OCI-M2 (cell line): ENCODE results near the gene METTL1.

ENCODE experiments used
- DNase-seq: peaks from one replicate; lab custom pipeline; 2025; ENCODE audit not compliant: unreplicated experiment; lab: John Stamatoyannopoulos, UW

METTL1 gene

DNA sequence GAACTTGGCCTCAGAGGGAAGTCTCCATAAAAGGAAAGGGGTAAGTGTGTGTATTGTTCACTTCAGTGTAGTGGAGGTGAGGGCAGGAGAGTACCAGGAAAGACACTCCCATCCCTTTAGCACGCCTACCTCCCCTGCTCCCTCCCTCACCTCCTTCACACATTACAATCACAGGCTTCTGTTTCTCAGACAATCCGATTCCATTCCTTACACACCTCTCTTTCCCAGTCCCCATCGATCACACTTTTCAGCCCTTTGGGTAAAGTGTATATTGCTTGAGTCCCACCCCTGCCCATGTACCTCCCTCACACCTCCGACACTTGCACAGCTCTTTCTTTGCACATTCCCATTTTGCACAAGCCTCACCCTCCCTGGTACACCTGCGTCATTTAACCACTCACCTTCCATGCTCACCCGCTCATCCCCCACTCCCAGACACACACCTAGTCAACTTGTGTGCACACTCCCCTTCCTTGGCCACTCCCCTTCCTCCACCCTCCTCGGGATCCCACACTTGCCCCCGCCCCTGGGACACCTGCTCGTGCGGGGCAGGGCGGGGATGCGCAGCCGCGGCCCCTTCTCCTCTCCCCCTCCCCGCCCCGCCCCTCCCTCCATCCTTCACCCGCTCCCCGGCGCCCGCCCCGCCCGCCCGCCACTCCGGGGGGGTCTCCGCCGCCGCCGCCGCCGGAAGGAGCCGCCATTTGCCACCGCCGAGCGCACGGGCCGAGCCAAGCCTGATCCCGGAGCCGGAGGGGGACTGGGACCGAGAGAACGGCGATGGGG is 17.3 kb downstream of the METTL1 start, which contains the start of gene MARCHF9:
Gene MARCHF9 (plus strand): TSS at position 693 of the 783 bp plus-strand sequence. CDS start 426 bp downstream, outside the sequence.
- DNase-seq = no peak

DNA sequence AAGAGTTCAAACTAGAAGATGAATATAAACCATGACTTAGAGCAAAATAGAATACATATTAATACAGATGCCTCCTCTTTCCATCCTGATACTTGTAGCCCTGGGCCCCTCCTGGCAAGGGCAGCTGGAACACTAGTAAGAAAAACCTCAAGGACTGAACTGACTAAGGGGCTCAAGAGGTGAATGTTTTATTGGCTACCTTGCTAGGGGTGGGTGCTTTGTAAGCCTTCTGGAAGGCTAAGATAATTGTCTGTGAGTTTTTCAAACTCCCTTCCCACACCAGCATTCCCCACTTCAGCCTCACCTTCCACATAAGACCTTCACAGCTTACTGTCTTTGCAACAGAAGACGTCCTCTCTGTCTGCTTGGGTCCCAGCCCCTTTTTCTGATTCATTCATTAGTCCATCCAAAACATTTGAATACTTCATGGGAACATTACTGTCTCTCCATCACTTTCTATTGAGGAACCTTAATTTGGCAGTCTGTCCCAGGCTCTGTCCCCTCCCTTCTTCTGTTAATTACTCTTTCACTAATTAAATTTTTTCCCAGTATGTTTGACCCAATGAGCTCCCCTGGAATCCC is 18.1 kb downstream of the METTL1 start:
- DNase-seq = no peak

DNA sequence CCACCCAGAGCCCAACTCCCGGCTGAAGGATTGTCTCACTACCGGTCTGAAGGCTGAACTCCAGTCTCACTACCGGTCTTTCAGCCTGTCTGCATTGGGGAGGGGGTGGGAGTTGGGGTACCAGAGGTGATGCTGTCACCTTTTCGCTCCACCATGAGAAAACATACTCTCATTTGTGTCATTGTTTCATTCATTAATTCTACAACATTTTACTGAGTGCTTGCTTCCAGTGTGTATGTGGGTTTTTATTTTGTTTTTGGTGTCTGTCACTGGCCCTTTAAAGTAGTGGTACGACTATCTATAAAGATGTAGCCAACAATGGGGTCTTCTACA is 19.3 kb downstream of the METTL1 start:
- DNase-seq = no peak

DNA sequence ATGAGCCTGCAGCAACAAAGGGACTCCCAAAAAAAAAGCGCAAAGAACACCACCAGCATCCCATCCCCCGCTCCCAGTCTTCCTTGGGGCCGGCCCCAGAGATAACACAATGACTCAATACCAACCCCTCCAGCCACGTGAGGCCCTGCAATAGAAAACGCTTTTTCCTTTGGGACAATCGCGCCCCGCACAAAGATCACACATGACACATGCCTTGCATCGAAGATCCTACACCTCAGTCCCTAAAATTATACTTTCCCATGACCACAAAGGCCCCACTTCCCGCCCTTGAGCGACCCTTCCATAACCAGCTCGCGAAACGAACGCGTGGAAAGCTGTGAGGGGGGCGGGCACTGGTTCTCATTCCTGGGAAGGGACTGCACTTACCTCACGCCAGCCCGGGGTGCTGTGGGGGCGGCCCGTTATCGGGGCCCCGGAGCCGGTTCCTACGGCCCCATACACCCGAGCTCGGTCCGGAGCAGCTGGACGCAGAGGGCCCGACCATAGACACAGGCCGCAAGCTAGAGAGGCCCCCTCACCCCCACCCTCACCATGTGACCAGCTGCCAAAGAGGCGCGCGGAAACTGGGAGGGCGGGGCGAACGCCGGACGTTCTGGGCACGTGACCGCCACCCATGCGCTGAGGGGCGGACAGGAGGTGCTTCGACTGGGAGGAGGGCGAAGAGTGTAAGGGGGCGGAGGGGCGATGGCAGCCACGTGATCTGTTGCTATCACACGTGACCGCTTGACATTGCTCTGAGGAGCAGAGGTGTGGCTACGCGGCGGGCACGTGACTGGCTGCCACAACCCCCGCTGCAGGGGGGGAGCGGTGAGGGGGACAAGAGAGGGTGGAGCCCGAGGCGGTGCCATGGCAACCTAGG is 19.9 kb downstream of the METTL1 start, which contains the start of gene CDK4:
Gene CDK4 (minus strand): TSS at position 523 of the 880 bp plus-strand sequence. CDS start 593 bp downstream, outside the sequence.
- peak; percentile 84 for DNase-seq

DNA sequence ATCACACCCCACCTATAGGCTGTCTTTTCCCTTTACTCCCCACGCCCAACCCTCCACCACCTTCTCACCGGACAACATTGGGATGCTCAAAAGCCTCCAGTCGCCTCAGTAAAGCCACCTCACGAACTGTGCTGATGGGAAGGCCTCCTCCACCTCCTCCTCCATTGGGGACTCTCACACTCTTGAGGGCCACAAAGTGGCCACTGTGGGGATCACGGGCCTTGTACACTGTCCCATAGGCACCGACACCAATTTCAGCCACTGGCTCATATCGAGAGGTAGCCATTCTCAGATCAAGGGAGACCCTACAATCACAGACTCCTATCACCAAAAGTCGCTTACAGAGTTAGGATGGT is 20.5 kb downstream of the METTL1 start:
- DNase-seq = no peak

DNA sequence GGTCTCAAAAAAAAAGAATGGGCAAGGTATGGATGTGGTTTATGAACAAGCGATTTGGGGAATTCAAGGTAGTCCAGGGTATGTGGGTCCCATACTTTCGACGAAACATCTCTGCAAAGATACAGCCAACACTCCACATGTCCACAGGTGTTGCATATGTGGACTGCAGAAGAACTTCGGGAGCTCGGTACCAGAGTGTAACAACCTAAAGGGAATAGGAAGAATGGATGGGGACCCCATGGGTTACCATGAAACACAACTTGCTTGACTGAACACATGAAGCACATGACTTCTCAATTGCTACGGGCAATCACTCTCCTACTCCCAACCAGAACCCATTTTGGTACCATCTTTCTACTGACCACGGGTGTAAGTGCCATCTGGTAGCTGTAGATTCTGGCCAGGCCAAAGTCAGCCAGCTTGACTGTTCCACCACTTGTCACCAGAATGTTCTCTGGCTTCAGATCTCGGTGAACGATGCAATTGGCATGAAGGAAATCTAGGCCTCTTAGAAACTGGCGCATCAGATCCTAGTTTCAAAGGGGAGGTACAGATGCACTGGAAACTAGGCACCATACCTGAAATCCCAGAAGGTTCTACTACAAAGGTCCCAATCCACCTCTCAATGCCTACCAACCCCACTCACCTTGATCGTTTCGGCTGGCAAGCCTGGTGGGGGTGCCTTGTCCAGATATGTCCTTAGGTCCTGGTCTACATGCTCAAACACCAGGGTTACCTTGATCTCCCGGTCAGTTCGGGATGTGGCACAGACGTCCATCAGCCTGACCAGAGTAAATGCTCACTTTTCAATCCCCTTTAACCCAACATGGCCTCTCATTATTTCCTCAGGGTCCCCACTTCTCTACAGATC is 21.1 kb downstream of the METTL1 start:
- DNase-seq = no peak

DNA sequence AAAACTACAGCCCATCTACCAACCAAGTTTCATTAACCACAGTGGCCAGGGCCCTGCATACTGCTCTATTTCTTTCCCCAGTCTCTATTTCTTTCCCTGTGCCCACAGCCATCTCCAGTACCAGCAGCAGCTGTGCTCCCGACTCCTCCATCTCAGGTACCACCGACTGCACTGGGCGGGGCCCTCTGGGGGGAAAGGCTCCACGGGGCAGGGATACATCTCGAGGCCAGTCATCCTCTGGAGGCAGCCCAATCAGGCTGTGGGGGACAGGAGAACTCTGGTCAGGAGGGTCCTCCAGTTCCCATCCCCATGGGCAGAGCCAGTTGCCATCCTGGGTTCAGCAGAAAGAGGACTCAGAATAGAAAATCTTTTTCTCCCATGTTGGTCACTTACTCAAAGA is 22.8 kb downstream of the METTL1 start:
- no peak for DNase-seq

DNA sequence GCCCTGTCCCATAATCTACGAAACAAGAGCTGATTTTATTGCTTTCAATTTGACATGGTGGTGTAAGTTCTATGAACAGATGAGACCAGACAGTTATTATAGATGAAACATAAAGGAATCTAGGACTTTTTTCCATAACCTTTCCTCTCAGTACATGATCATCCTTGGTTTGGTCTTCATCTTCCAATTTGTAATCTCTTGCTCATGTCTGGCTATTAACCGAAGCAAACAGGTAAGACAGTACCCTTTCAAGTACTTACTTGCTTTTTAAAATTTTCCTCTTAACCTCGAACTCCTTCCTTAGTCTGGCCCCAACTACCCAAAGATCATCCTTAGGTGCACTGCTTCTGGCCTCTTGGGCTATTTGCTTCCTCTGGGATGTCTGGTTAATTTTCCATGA is 25.9 kb downstream of the METTL1 start:
- no peak for DNase-seq

DNA sequence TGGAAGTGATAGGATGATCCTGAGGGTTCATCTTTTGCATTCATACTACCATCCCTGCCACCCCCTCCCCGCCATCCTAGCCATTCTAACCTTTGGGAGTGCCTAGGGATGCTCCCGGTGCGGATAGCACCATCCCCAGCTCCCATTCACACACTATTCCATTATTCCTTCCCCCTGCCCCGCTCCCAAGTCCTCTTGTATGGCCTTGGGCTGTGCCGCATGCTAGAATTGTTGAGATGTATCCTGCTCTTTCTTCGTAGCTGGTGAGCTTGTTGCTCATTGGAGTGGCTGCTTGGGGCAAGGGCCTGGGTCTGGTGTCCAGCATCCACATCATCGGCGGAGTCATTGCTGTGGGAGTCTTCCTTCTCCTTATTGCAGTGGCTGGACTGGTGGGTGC is 26.4 kb downstream of the METTL1 start:
- DNase-seq = no peak

DNA sequence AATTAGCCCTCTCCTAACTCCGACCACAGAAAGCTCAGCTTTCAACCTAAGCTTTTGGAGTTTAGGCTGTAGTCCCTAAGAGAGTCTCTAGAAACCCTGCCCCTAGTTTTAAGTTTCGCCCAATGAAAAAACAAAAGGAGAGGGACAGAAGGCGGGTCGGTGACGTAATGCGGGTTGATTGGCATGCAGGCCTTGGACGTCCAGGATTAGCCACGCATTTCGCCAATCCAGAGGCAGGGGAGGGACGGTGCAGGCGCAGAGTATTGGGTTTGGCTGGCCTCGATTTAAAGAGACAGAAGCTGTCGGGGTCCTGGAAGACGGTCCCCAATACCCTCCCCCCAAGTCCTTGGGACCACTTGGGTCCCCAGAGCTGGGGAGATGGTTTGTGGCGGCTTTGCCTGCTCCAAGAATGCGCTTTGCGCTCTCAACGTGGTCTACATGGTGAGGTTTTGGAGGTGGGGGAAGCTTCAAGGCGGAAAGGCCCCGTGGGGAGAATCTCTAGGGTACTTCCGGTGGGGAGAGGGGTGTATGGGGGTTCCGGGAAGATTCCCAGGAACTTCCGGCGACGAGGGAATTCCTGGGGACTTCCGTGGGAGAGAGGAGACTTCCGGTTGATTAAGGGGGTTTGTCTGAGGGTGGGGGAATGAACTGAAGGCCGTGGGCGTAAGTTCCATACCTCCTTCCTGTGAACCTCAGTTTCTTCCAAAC is 27.0 kb downstream of the METTL1 start, which contains the start of gene TSPAN31:
Gene TSPAN31 (plus strand): TSS at position 263 of the 708 bp plus-strand sequence. CDS start 116 bp downstream, at position 379.
- DNase-seq = peak; percentile 67

DNA sequence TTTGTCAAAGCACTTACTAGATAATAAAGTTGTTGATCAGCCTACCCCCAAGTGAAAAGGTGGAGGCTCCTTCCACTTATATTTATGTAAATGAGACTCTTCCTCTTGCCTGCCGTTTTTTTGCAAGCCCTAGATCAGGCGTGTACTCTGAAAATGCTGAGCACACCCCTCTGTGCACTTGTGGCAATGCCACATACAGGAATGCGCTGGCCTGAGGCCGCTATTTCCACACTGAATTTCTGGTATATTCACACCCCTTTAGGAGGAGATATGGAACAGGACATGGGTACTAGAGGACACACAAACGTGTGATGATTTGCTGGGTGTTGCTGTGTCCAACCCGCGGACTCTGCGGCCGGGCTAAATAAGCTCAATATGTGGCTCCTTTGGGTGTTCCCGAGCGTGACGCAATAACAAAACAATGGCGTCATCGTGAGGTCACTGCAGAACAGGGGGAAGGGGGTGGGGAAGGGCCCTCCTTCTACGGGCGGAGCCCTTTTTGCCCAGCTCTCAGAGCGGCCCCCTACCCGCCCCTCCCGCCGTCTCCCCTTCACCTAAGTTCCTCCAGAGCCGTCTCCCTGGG is 27.6 kb downstream of the METTL1 start:
- no peak for DNase-seq

DNA sequence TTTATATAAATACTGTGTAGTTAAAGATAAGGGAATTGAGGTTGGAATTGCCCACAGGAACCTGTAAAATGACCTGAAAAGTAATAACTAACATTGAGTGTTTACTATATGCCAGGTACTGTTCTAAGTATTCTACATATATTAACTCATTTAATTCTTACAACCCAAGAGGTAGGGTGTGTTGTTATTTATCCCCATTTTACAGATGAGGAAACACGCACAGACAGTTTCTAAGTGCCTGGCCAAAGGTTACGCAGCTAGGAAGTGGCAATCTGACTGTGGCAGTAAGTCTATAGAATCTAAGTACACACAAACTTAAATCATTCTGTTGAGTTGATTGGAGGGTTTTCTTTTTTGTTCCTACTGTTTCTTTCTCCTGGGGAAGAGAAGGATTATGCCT is 28.1 kb downstream of the METTL1 start:
- DNase-seq = no peak

DNA sequence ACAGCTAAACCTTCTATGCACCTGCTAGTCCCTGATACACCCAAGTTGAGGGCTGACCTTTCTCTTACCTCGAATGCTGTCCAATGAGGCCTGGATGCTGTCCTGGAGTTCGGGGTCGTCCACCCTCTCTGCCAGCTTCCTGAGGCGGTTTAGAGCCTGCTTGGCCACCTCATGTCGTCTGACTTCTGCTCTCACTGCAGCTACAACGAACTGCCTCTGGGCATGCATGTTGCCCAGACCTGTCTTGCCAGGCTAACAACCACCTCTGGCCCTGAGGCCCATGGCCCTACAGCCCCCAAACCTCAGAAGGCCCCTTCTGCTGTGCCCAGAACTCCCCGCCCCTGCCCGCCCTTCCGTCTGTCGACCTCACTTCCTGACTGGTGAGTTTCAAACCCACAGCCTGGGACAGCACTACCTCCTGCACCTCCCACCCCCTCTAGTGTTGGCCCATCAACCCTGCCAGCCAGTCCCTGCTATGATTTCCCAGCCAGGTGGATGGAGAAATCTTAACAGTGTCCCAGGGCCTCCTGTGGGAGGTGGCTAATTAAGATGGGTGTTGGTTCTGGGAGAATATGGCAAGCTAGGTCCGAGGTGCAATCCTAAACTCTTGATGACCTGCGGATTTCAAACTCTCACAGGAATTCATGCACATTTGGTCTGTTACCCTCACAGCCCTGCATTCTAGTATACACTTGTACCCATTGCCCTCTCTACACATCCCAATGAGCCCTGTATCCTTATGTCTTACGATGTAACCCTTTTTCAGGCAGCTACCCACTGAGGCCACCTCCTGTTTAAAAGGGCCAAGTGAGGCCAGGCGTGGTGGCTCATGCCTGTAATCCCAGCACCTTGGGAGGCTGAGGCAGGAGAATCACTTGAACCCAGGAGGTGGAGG is 29.8 kb downstream of the METTL1 start:
- no peak for DNase-seq

DNA sequence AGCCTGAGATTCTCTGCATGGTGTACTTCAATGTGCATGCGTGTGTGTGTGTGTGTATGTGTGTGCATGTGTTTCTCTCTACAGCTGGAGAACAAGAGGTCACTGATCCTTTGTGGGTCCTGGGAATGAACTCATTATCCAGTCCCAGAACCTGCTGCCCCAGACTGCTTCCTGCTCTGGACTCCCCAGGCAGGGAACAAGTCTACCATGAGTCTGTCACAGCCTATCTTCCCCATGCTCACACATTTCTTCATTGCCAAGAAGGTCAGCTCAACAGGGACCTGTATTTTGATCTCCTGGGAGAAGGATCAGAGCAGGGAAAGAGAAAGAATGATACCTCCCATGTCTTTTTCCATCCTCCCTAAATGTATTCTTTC is 30.5 kb downstream of the METTL1 start:
- DNase-seq = no peak

DNA sequence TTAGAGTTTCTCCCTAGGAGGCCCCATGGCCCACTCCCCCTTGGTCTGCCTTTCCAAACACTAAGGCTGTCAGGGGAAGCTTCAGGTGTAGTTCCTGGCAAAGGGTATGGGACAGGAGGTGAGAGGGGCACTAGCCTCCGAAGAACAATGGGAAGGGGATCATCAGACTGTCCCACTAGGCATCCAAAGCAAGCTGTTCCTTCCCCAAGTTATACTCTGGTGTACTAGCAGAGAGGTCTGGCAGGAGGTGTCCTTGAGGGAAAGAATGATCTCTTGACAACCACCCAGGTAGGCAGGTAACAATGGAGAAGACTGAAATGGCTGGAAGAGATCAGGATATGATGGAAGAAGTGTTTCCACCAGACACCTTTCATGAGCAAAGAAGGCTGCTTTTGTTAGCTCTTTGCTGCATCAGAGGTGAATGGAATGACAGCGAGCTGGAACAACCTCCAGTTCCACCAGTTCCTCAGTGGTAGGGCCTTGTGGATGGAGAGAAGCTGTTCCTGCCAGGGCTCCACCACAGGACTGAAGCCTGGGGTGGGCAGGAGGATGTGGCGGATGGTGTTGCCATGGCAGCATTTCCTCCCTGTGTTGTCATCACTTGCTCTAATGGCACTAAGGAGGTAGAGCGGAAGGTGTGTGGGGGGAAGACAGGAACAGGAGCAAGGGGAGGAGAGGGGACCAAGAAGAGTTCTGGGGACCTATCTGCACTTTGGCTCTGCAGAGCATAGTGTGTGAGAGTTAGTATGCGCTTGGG is 31.1 kb downstream of the METTL1 start:
- no peak for DNase-seq

DNA sequence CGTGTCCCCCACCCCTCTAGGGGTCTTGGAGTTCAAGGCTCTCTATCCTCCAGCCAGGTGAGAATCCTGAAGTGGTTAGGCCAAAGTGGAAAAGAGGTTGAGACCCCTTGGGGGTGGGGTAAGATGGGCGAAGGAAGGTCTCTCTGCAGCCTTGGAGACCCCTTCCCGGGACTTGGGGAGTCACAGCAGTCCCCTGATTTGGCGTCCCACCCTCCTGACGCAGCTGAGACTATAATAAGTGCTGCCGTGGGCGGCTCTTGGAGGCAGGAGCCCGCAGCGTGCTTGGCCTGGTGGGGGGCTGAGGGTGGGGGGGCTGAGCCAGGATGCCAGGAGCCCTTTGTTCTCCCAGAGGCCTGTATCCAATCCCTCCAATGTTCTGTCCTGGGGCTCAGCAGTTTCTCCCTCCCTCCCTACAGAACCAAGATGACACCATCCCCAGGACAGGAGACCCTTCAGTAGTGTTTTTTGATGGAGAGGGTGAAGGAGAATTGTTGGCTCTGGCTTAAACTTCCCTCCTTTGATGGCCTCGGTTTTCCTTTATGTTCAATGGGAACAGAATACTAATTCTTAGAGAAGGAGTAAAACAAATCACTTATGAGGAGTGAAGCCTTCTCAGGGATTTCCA is 31.9 kb downstream of the METTL1 start:
- no peak for DNase-seq

DNA sequence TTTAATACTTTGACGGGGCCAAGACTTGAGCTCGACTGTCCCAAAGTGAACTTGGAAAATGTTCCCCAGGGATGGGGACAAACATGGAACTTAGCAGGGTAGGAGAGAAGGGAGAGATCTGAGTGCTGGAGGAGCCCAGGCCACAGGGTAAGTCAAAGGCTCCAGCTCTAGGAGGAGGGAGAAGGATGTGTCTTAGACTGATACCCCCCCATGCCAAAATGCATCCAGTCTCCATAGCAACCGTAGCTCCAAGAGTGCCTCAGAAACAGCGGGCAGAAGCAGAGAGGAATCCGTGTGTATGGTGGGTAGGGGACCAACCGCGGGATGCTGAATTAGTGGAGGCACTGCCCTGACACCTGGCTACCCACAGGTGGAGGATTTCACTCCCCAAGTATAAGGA is 32.5 kb downstream of the METTL1 start:
- no peak for DNase-seq
